GM13976 (cell line): ENCODE data around the gene CTSD.

Experiments
- DNase-seq: peaks from one replicate; pipeline ENCODE4 v3.0.0; 2012; ENCODE audit warnings: low spot score
- CTCF ChIP-seq: IDR thresholded peaks from 2 replicates; pipeline ENCODE4 v1.5.1; 2012; ENCODE audit warnings: borderline replicate concordance, mild to moderate bottlenecking; ENCODE audit not compliant: insufficient read depth; ENCODE audit errors: extremely low read depth, missing control alignments, control extremely low read depth
- in situ Hi-C: fragments of 300-500 bp; cut with MboI; formaldehyde crosslinking; loops from one replicate; pipeline ENCODE4 v1.12.0; 2022; ENCODE audit warnings: low sequenced_read_pairs, mixed read lengths, inconsistent platforms; ENCODE audit not compliant: unreplicated experiment

The CTSD gene

GRCh38 chr11:1733009-1733715 is 30.6 kb downstream of the CTSD start:
- no peak for DNase-seq
- in situ Hi-C loops: no loop called here
- TF ChIP-seq CTCF: no peak

GRCh38 chr11:1732418-1733008 is 31.2 kb downstream of the CTSD start:
- TF ChIP-seq CTCF: no peak
- no peak for DNase-seq
- in situ Hi-C loops: no loop called here

GRCh38 chr11:1731451-1732059 is 32.2 kb downstream of the CTSD start:
- in situ Hi-C loops: no loop called here
- TF ChIP-seq CTCF: no peak
- no peak for DNase-seq

GRCh38 chr11:1730059-1730629 is 33.6 kb downstream of the CTSD start:
- no peak for TF ChIP-seq CTCF
- DNase-seq: no peak
- in situ Hi-C loops: no loop called here

GRCh38 chr11:1729692-1730011 is 34.1 kb downstream of the CTSD start:
- no peak for TF ChIP-seq CTCF
- in situ Hi-C loops: no loop called here
- no peak for DNase-seq

- in situ Hi-C loops: no loop called here
- no peak for DNase-seq
Measured at GRCh38 chr11:1728931-1729691, 34.6 kb downstream of the CTSD start.

More at GRCh38 chr11:1728931-1729691, 34.6 kb downstream of the CTSD start:
- no peak for TF ChIP-seq CTCF
